ENCODE measurements around the gene HS6ST1.

DNA sequence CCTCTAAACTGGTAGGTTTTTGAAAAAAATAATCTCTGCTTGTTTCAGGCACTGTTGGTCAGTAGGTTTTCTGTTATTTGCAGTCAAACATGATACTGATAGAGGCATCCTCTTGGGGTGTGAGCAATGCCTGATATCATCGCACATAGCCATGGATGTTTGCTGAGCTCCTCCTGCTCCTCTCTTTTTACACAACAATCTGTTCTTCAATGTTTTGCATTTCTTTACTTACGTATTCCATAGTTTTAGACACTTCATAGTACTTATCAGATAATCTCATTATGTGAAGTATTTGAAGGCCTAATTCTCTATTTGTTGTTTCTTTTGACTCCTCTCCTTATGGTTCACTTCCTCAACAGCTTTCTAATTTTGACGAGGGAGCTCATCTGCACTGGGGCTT is 23.0 kb upstream of the HS6ST1 start:
- TF ChIP-seq POLR2A (IDR thresholded peaks at IDR 0.05): no peak
- TF ChIP-seq, protein P1, sequence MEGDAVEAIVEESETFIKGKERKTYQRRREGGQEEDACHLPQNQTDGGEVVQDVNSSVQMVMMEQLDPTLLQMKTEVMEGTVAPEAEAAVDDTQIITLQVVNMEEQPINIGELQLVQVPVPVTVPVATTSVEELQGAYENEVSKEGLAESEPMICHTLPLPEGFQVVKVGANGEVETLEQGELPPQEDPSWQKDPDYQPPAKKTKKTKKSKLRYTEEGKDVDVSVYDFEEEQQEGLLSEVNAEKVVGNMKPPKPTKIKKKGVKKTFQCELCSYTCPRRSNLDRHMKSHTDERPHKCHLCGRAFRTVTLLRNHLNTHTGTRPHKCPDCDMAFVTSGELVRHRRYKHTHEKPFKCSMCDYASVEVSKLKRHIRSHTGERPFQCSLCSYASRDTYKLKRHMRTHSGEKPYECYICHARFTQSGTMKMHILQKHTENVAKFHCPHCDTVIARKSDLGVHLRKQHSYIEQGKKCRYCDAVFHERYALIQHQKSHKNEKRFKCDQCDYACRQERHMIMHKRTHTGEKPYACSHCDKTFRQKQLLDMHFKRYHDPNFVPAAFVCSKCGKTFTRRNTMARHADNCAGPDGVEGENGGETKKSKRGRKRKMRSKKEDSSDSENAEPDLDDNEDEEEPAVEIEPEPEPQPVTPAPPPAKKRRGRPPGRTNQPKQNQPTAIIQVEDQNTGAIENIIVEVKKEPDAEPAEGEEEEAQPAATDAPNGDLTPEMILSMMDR (IDR thresholded peaks at IDR 0.05): no peak
- no peak for TF ChIP-seq POLR2AphosphoS5 (IDR thresholded peaks at IDR 0.05; ENCODE audit: insufficient read depth in 1 of 2, low read depth in 1 of 2)
